HG02759 (cell line): ENCODE data around the gene MARF1.
A peak's percentile ranks its signal among the peaks of the same experiment; 100 is the strongest.
"Not testable (repeated sequence)": the region's sequence is repeated elsewhere in the genome, so short reads cannot be mapped to it uniquely, and the experiment has no call there.

Source experiments
- ATAC-seq: cut with Tn5 transposase; IDR thresholded peaks from one replicate; pipeline ENCODE4 v1.9.1; 2021; ENCODE audit warnings: mild to moderate bottlenecking, moderate library complexity; ENCODE audit not compliant: unreplicated experiment

The MARF1 gene

DNA sequence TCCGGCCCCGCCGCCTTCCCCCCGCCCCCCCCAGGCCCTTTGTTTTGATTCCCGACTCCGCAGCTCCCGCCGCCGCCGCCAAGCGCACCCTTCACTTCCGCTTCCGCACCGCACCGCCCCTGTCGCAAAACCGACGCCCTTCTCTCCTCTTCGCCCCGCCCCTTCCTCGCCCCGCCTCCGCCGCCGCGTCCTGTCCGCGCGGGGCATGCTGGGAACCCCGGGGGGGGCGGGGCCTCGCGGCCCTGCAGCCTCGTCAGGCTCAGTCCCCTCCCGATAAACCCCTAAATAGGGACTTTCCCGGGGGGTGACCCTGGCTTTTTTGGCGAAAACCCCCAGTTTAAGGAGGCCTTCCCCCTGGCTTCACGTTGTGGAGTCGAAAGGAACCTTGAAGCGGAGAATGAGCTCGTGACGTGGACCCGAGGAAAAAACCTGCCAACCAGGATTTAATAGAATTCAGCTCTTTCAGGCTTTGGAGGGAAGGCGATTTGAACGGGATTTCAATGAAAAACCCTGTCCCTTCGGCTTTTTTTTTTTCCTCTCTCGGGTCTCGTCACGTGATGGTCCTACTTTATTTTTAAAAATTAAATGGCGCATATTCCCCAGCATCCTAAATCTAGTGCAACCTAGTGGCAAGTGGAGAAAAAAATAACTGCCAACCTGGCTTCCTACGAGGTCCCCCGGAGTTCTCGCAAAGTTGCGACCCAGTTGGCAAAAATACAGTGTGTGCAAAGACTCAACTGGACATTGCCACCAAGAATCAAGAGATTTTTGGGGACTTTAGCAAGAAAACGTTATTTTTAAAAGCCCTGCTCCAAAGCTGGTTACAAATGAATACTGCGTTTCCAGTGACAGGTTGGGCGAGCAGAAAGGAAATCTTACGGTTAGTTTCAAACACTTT is at the start of gene MARF1:
MARF1 (minus strand) TSS at position 107 of the 898 bp plus-strand sequence. CDS start 3,921 bp downstream, outside the sequence.
- ATAC-seq = peak; percentile 54

DNA sequence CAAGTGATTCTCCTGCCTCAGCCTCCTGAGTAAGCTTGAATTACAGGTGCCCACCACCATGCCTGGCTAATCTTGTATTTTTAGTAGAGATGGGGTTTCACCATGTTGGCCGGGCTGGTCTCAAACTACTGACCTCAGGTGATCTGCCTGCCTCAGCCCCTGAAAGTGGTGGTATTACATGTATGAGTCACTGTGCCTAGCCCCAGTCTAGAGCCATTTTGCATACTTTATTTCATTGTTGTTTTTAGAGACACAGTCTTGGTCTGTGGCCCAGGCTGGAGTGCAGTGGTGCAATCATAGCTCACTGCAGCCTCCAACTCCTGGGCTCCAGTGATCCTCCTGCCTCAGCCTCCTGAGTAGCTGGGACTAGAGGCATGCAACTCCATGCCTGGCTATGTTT is 49.6 kb upstream of the MARF1 start:
- ATAC-seq = not testable (repeated sequence)

- ATAC-seq = no peak
Observed at GRCh38 chr16:15691046-15691445, 48.1 kb upstream of the MARF1 start.

DNA sequence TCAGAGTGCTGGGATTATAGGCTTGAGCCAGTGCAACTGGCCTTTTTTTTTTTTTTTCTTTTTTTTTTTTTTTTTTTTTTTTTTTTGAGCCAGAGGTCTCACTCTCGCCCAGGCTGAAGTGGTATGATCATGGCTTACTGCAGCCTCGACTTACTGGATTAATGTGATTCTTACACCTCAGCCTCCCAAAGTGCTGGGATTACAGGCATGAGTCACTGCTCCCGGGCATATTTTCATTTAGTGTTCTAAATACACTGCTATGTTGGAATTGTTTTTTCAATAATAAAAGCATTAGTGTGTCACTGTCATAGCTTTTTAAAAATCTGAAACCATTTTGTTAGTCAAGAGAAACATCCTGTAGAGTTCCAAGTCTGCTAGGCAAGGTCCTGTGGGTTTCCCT is 47.3 kb upstream of the MARF1 start:
- ATAC-seq = no peak

DNA sequence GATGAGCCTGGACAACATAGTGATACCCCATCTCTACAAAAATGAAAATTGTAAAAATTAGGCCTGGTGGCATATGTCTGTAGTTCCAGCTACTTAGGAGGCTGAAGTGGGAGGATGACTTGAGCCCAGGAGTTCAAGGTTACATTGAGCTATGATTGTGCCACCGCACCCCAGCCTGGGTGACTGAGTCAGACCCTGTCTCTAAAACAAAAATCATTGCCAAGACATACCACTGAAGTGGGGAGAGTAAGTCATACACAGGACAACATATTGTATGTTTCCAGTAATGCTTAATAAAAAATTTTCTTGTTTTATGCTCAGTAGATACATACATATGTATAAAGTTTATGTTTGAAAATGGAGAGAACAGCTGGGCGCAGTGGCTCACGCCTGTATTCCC is 46.3 kb upstream of the MARF1 start:
- no peak for ATAC-seq

DNA sequence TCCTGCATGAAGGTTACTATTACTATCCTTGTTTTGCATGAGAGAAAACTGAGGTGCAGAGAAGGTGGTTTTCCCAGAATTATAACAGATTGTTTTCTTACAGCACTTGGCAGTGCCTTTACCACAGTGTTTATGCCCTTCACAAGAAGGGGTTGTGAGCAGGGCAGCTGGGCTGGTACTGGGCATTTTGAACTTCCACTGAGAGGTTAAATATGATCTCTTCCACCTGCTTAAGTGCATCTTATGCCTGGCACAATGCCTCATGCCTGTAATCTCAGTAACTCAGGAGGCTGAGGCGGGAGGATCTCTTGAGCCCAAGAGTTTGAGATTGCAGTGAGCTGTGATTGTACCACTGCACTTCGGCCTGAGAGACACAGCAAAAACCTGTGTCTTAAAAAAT is 43.3 kb upstream of the MARF1 start:
- no peak for ATAC-seq

DNA sequence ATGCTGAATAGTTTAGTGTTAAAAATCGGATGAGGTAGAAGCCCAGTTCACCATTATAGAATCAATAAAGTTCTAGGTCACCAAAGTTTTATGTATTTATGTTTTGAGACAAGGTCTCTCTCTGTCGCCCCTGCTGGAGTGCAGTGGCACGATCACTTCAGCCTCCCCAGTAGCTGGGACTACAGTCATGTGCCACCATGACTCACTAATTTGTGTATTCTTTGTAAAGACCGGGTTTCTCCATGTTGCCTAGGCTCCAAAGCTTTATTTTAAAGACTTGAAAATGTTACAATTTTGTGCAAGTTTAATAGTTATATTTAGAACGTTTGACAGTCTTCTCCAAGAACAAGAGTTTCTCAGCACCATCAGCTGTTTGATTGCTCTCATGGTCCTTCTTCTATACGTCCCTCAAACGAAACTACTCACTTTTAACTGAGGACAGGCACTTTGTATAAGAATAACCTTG is 39.2 kb upstream of the MARF1 start:
- no peak for ATAC-seq

DNA sequence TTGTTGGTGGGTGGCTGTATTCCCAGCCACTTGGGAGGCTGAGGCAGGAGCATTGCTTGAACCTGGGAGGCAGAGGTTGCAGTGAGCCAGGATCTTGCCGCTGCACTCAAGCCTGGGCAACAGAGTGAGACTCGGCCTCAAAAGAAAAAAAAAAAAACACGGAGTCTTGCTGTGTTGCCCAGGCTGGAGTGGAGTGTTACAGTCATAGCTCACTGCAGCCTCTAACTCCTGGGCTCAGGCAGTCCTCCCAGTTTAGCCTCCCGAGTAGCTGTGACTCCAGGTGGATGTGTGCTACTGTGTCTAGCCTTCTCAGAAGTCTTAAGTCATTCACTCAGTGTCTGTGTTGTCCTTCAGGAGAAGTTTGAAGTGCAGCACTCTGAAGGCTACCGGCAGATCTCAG is 34.5 kb upstream of the MARF1 start:
- ATAC-seq = no peak

- no peak for ATAC-seq
Observed at GRCh38 chr16:15676506-15676905, 33.6 kb upstream of the MARF1 start.

DNA sequence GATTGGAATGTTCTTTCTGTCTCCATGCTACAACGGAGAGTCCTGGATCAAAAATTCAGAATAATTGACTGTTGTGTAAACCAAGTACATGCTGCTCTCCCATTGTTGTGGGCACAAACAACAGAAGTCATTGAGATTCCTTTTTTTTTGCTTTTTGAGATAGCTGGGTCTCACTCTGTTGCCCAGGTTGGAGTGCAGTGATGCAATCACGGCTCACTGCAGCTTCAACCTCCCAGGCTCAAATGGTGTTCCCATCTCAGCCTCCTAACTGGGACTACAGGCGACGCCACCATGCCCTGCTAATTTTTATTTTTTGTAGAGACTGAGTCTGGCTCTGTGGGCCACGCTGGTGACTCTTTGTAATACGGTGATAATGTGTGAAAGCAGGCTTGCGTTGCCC is 31.6 kb upstream of the MARF1 start:
- ATAC-seq = no peak

DNA sequence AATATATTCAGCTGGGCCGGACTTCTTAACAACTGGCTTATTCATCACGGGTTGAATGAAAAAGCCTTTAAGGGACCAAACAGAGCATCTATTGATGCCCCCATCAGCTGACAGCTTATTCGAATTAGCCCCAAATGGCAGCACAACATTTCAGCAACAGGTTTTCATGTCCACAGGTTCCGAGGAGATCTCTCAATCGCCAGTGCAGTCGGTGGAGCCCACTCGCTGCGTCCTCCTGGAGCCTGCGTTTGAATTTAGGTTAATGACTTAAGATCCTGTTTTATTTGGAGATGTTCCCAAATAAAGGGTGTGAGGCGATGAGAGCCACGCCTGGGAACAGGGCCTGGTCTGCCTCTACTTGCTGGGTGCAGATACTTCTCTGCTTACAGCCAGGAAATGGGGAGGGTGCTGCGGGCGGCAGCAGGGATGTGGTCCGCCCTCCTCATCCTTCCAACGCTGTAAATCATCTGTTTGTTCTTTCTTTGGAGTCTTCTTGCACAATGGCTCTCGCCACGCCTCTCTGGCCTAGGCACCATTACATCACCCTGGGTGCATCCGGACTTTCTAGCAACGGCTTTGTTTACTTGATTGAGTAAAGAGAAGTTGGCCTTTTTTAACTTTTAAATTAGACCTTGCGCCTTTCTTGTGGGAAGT is 29.7 kb upstream of the MARF1 start:
- ATAC-seq = no peak

DNA sequence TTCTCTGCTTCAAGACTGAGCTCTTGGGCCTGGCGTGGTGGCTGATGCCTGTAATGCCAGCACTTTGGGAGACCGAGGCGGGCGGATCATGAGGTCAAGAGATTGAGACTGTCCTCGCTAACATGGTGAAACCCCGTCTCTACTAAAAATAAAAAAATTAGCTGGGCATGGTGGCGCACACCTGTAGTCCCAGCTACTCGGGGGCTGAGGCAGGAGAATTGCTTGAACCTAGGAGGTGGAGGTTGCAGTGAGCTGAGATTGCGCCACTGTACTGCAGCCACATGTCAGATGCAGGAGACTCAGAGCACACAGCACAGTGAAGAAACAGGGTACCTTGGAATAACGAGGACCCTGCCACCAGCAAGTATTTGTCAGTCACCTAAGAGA is 29.2 kb upstream of the MARF1 start:
- not testable (repeated sequence) for ATAC-seq

- ATAC-seq = no peak
Observed at GRCh38 chr16:15671530-15672117, 28.7 kb upstream of the MARF1 start.

- ATAC-seq = no peak
Observed at GRCh38 chr16:15667091-15667742, 24.3 kb upstream of the MARF1 start.

- ATAC-seq = no peak
Observed at GRCh38 chr16:15665107-15665506, 22.2 kb upstream of the MARF1 start.

DNA sequence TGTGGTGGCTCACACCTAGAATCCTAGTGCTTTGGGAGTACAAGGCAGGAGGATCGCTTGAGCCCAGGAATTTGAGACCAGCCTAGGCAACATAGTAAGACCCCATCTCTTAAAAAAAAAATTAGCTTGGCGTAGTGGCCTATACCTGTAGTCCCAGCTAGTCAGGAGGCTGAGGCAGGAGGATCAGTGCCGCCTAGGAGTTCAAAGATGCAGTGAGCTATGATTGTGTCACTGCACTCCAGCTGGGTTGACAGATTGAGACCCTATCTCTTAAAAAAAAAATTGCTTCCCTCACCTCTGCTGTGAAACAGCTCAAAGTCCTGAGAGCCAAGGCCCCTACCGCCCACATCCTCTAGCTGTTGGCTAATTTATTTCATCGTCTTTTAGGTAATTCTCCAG is 17.2 kb upstream of the MARF1 start:
- no peak for ATAC-seq

GRCh38 chr16:15658556-15658955 is 15.6 kb upstream of the MARF1 start:
- ATAC-seq = no peak

DNA sequence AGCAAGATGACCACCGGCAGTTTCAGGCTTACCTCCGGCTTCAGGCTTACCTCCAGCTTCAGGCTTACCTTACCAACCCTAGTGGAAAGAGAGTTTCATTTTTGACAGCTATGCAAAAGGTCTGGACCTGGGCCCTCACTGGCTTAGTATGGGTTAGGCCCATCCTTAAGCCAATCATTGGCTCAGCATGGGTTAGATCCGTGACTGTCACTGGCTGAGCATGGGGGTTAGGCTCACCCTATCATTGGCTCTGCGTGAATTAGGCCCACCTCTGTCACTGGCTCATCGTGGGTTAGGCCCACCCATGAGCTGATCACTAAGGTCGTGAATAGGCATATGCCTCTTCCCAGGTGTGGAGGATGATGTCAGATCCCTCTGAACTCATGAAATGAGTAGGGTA is 15.2 kb upstream of the MARF1 start:
- no peak for ATAC-seq

DNA sequence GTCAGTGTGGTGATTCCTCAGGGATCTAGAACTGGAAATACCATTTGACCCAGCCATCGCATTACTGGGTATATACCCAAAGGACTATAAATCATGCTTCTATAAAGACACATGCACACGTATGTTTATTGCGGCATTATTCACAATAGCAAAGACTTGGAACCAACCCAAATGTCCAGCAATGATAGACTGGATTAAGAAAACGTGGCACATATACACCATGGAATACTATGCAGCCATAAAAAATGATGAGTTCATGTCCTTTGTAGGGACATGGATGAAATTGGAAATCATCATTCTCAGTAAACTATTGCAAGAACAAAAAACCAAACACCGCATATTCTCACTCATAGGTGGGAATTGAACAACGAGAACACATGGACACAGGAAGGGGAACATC is 12.6 kb upstream of the MARF1 start:
- not testable (repeated sequence) for ATAC-seq

DNA sequence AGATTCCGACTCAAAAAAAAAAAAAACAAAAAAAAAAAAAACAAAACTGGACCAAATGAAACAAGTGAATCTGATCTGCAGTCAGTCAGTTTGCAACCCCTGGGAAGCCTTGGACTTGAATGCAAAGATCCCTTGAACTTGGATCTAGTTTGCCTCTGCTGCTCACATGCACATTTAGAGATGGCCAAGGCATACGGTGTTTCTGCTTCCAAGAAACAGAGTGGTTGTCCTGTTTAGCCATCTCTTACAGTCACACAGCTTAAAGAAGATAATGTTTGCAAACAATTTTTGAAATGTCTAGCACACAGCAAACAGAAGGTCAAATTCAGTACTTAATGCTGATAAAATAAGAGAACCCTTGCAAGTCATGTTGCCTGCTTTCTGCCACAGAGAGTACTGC is 11.6 kb upstream of the MARF1 start:
- no peak for ATAC-seq

GRCh38 chr16:15653227-15653626 is 10.3 kb upstream of the MARF1 start:
- ATAC-seq = no peak
